HepG2 (cell line): Measurements from ENCODE around the gene APOM. TPM values are rescaled to one million over a fixed set of nuclear protein-coding genes. Genes with fewer than 3 reads are reported as not detected.

Experiments used
- CBFB ChIP-seq: sonication (generic); formaldehyde crosslinking; IDR thresholded peaks from 2 replicates; pipeline ENCODE4 v1.4.0; 2020; ENCODE audit warnings: missing genetic modification reagents
- EED ChIP-seq: sonication (generic); formaldehyde crosslinking; IDR thresholded peaks from 2 replicates; pipeline ENCODE4 v1.5.0; 2020; ENCODE audit warnings: mild to moderate bottlenecking, missing genetic modification reagents
- IRF1 ChIP-seq: sonication (generic); formaldehyde crosslinking; IDR thresholded peaks from 2 replicates; pipeline ENCODE4 v1.4.0; 2020; ENCODE audit warnings: low read depth, mild to moderate bottlenecking, missing genetic modification reagents
- KIAA2018 ChIP-seq: sonication (generic); formaldehyde crosslinking; IDR thresholded peaks from 2 replicates; pipeline ENCODE4 v1.5.0; 2020; ENCODE audit warnings: mild to moderate bottlenecking, missing genetic modification reagents, borderline replicate concordance
- MEF2D ChIP-seq: sonication (generic); formaldehyde crosslinking; IDR thresholded peaks from 2 replicates; pipeline ENCODE4 v1.5.1; 2020; ENCODE audit warnings: mild to moderate bottlenecking, missing genetic modification reagents
- PCBP2 ChIP-seq: fragments of 200-400 bp; formaldehyde crosslinking; optimal IDR thresholded peaks from 2 replicates; pipeline ENCODE3; 2018; ENCODE audit warnings: low read length, low read depth; ENCODE audit not compliant: poor library complexity, severe bottlenecking
- SETDB1 ChIP-seq: sonication (generic); formaldehyde crosslinking; IDR thresholded peaks from 2 replicates; pipeline ENCODE4 v1.5.1; 2020; ENCODE audit warnings: missing genetic modification reagents, mild to moderate bottlenecking, borderline replicate concordance
- ZBTB21 ChIP-seq: sonication (generic); formaldehyde crosslinking; IDR thresholded peaks from 2 replicates; pipeline ENCODE4 v1.4.0; 2020; ENCODE audit warnings: missing genetic modification reagents
- ZBTB3 ChIP-seq: sonication (generic); formaldehyde crosslinking; IDR thresholded peaks from 2 replicates; pipeline ENCODE4 v1.4.0; 2020; ENCODE audit warnings: low read depth, mild to moderate bottlenecking, moderate library complexity, missing genetic modification reagents, borderline replicate concordance
- ZKSCAN1 ChIP-seq: fragments of 150-350 bp; IDR thresholded peaks from 2 replicates; pipeline ENCODE4 v1.6.1; 2014; ENCODE audit warnings: low read length
- ZKSCAN5 ChIP-seq: sonication (generic); formaldehyde crosslinking; IDR thresholded peaks from 2 replicates; pipeline ENCODE4 v1.5.1; 2020; ENCODE audit warnings: mild to moderate bottlenecking, missing genetic modification reagents
- ZNF143 ChIP-seq: sonication (generic); formaldehyde crosslinking; IDR thresholded peaks from 2 replicates; pipeline ENCODE4 v1.4.0; 2020; ENCODE audit warnings: missing genetic modification reagents
- ZNF468 ChIP-seq: sonication (generic); formaldehyde crosslinking; IDR thresholded peaks from 2 replicates; pipeline ENCODE4 v1.8.0; 2022; ENCODE audit warnings: mild to moderate bottlenecking, moderate library complexity, missing genetic modification reagents
- ZNF580 ChIP-seq: IDR thresholded peaks from 2 replicates; pipeline ENCODE4 v1.6.1; 2016; ENCODE audit warnings: low read depth, borderline replicate concordance
- ZNF639 ChIP-seq: conservative IDR thresholded peaks from 2 replicates; pipeline ENCODE4 v1.6.1; 2018; ENCODE audit warnings: missing genetic modification reagents
- ZNF672 ChIP-seq: sonication (generic); formaldehyde crosslinking; IDR thresholded peaks from 2 replicates; pipeline ENCODE4 v1.8.1; 2022; ENCODE audit warnings: missing genetic modification reagents
- ZSCAN31 ChIP-seq: sonication (generic); formaldehyde crosslinking; IDR thresholded peaks from 2 replicates; pipeline ENCODE4 v1.5.0; 2020; ENCODE audit warnings: low read depth, mild to moderate bottlenecking, missing genetic modification reagents
- polyA plus RNA-seq, 8 experiments: library from polyadenylated mRNA; depleted of rRNA in 3 of 8; stranded (reverse) in 7 of 8; unstranded in 1 of 8; fragments of >200 nt; fragmentation: Illumina TruSeq in 4 of 8; extraction: Trizol in 4 of 8; gene quantifications; 2 replicates each; pipeline versions ENCODE4 v1.2.1 to v1.2.3, GENCODE V29; 2011 to 2016; ENCODE audit warnings: low read depth in 4 of 8, missing spikeins in 1 of 8, mixed read lengths in 1 of 8; ENCODE audit not compliant: insufficient read depth in 1 of 8
- total RNA-seq, 5 experiments: library from RNA; depleted of rRNA; stranded (reverse); fragments of >200 nt; fragmentation: Illumina TruSeq; extraction: Trizol; gene quantifications; 2 replicates each; pipeline ENCODE4 v1.2.3, GENCODE V29; 2016; ENCODE audit warnings: low read depth in 1 of 5

The APOM gene
- total and polyA plus RNA-seq, 2 of the 13 experiments (the other 11 are each of a cell fraction or from before 2014, with no cell fraction given) = 98.2 to 1,140 TPM

GRCh38 chr6:31655349-31656237 is at the start of gene APOM (continued):
- TF ChIP-seq KIAA2018 (no peak), IRF1 (peak; percentile 27; the same call in 1 of the 2 replicates), PCBP2 (no peak), ZKSCAN5 (CRISPR knock-in tag) (0 out of 2 replicates have a peak, but pooled peaks have one; percentile 45), ZNF143 (peak; percentile 59), ZNF580 (CRISPR knock-in tag) (peak; percentile 88; the same call in 1 of the 2 replicates), ZBTB3 (CRISPR knock-in tag) (peak; percentile 91), ZNF639 (CRISPR knock-in tag) (no peak; the same call in 1 of the 2 replicates), MEF2D (peak; percentile 98), ZNF672 (no peak), ZKSCAN1 (0 out of 2 replicates have a peak, but pooled peaks have one; percentile 9), CBFB (CRISPR knock-in tag) (peak; percentile 56; the same call in 1 of the 2 replicates), ZNF468 (CRISPR knock-in tag) (no peak), ZSCAN31 (CRISPR knock-in tag) (peak; percentile 97), SETDB1 (0 out of 2 replicates have a peak, but pooled peaks have one; percentile 36), EED (CRISPR knock-in tag) (no peak), ZBTB21 (CRISPR knock-in tag) (0 out of 2 replicates have a peak, but pooled peaks have one; percentile 41)
